ENCODE measurements around the gene PLEKHO1.

- TF ChIP-seq CEBPB (IDR thresholded peaks at IDR 0.05) = no peak
- TF ChIP-seq RAD21 (IDR thresholded peaks at IDR 0.05; ENCODE audit: low read depth) = no peak
- no peak for TF ChIP-seq EGR1 (IDR thresholded peaks at IDR 0.05)
- TF ChIP-seq, protein P1, sequence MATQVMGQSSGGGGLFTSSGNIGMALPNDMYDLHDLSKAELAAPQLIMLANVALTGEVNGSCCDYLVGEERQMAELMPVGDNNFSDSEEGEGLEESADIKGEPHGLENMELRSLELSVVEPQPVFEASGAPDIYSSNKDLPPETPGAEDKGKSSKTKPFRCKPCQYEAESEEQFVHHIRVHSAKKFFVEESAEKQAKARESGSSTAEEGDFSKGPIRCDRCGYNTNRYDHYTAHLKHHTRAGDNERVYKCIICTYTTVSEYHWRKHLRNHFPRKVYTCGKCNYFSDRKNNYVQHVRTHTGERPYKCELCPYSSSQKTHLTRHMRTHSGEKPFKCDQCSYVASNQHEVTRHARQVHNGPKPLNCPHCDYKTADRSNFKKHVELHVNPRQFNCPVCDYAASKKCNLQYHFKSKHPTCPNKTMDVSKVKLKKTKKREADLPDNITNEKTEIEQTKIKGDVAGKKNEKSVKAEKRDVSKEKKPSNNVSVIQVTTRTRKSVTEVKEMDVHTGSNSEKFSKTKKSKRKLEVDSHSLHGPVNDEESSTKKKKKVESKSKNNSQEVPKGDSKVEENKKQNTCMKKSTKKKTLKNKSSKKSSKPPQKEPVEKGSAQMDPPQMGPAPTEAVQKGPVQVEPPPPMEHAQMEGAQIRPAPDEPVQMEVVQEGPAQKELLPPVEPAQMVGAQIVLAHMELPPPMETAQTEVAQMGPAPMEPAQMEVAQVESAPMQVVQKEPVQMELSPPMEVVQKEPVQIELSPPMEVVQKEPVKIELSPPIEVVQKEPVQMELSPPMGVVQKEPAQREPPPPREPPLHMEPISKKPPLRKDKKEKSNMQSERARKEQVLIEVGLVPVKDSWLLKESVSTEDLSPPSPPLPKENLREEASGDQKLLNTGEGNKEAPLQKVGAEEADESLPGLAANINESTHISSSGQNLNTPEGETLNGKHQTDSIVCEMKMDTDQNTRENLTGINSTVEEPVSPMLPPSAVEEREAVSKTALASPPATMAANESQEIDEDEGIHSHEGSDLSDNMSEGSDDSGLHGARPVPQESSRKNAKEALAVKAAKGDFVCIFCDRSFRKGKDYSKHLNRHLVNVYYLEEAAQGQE (IDR thresholded peaks at IDR 0.05; ENCODE audit: low read depth) = no peak
- no peak for TF ChIP-seq CREB1 (IDR thresholded peaks at IDR 0.05; ENCODE audit: low read depth)
- TF ChIP-seq, protein P2, sequence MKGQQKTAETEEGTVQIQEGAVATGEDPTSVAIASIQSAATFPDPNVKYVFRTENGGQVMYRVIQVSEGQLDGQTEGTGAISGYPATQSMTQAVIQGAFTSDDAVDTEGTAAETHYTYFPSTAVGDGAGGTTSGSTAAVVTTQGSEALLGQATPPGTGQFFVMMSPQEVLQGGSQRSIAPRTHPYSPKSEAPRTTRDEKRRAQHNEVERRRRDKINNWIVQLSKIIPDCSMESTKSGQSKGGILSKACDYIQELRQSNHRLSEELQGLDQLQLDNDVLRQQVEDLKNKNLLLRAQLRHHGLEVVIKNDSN (IDR thresholded peaks at IDR 0.05) = no peak
- no peak for TF ChIP-seq FOXM1 (IDR thresholded peaks at IDR 0.05; ENCODE audit: borderline replicate concordance, low read depth)
- TF ChIP-seq TCF12 (IDR thresholded peaks at IDR 0.05; ENCODE audit: low read depth) = no peak
- TF ChIP-seq, protein P3, sequence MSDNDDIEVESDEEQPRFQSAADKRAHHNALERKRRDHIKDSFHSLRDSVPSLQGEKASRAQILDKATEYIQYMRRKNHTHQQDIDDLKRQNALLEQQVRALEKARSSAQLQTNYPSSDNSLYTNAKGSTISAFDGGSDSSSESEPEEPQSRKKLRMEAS (IDR thresholded peaks at IDR 0.05) = no peak
- TF ChIP-seq TAF1 (IDR thresholded peaks at IDR 0.05; ENCODE audit: low read depth) = no peak
- TF ChIP-seq EP300 (IDR thresholded peaks at IDR 0.05; ENCODE audit: borderline replicate concordance) = no peak
- no peak for TF ChIP-seq NFIC (IDR thresholded peaks at IDR 0.05)
Observed at GRCh38 chr1:150152772-150153456, 3.2 kb downstream of the PLEKHO1 start.
